Mesendoderm (in vitro differentiated cells): ENCODE results near the gene RTP3.
"Not testable (repeated sequence)": the region's sequence is repeated elsewhere in the genome, so short reads cannot be mapped to it uniquely, and the experiment has no call there.

Experiments
- DNase-seq: peaks from one replicate; pipeline ENCODE4 v3.0.0; 2013
- H2AK5ac ChIP-seq: 2 replicates; pipeline ENCODE4 v1.6.1; 2013; ENCODE audit warnings: low read length, inconsistent platforms
- H2BK120ac ChIP-seq: 2 replicates; pipeline ENCODE4 v1.6.1; 2013; ENCODE audit warnings: low read depth, mild to moderate bottlenecking, low read length, moderate library complexity, mixed read lengths
- H2BK15ac ChIP-seq: replicated peaks from 2 replicates; pipeline ENCODE4 v1.6.1; 2013; ENCODE audit warnings: low read depth, mild to moderate bottlenecking, moderate library complexity
- H2BK5ac ChIP-seq: 2 replicates; pipeline ENCODE4 v1.6.1; 2013; ENCODE audit warnings: low read length, inconsistent platforms
- H3K18ac ChIP-seq: 2 replicates; pipeline ENCODE4 v1.6.1; 2013; ENCODE audit warnings: mild to moderate bottlenecking, low read length, mixed read lengths
- H3K23ac ChIP-seq: one replicate; pipeline ENCODE4 v1.6.1; 2013; ENCODE audit warnings: low read length
- H3K27ac ChIP-seq: 2 replicates; pipeline ENCODE4 v1.5.1; 2013; ENCODE audit warnings: low read depth, mild to moderate bottlenecking, inconsistent platforms, low read length, moderate library complexity
- H3K27me3 ChIP-seq: 2 replicates; pipeline ENCODE4 v1.6.1; 2013; ENCODE audit warnings: low read length, control low read depth, mild to moderate bottlenecking, inconsistent platforms; ENCODE audit not compliant: insufficient read depth, poor library complexity
- H3K36me3 ChIP-seq: 2 replicates; pipeline ENCODE4 v1.6.1; 2013; ENCODE audit warnings: low read length, inconsistent platforms; ENCODE audit not compliant: control insufficient read depth, insufficient read depth
- H3K4ac ChIP-seq: one replicate; pipeline ENCODE4 v1.6.1; 2013; ENCODE audit warnings: low read depth, mild to moderate bottlenecking, low read length, moderate library complexity
- H3K4me1 ChIP-seq: 2 replicates; pipeline ENCODE4 v1.6.1; 2013; ENCODE audit warnings: low read depth, low read length, inconsistent platforms; ENCODE audit not compliant: control insufficient read depth
- H3K4me2 ChIP-seq: 2 replicates; pipeline ENCODE4 v1.6.1; 2013; ENCODE audit warnings: low read length
- H3K4me3 ChIP-seq: 2 replicates; pipeline ENCODE4 v1.5.1; 2013; ENCODE audit warnings: mild to moderate bottlenecking, low read length
- H3K56ac ChIP-seq: one replicate; pipeline ENCODE4 v1.6.1; 2013; ENCODE audit warnings: low read length
- H3K79me1 ChIP-seq: 2 replicates; pipeline ENCODE4 v1.6.1; 2013; ENCODE audit warnings: low read length, inconsistent platforms
- H3K79me2 ChIP-seq: 2 replicates; pipeline ENCODE4 v1.6.1; 2013; ENCODE audit warnings: mild to moderate bottlenecking, low read length; ENCODE audit not compliant: control insufficient read depth, insufficient read depth
- H3K9ac ChIP-seq: 2 replicates; pipeline ENCODE4 v1.6.1; 2013; ENCODE audit warnings: low read length, inconsistent platforms
- H4K5ac ChIP-seq: one replicate; pipeline ENCODE4 v1.6.1; 2013; ENCODE audit warnings: low read length
- H4K8ac ChIP-seq: one replicate; pipeline ENCODE4 v1.6.1; 2013; ENCODE audit warnings: low read depth, mild to moderate bottlenecking, control low read depth, low read length, moderate library complexity
- WGBS: extraction: QIAGEN DNeasy Blood & Tissue Kit; methylation state at CpG from one replicate; pipeline ENCODE4 v1.1.7; 2013; ENCODE audit warnings: low lambda C conversion rate, missing lambda C conversion rate; ENCODE audit not compliant: insufficient coverage; ENCODE audit errors: extremely low coverage; 5-methylcytosine and 5-hydroxymethylcytosine counted together

Gene RTP3

DNA sequence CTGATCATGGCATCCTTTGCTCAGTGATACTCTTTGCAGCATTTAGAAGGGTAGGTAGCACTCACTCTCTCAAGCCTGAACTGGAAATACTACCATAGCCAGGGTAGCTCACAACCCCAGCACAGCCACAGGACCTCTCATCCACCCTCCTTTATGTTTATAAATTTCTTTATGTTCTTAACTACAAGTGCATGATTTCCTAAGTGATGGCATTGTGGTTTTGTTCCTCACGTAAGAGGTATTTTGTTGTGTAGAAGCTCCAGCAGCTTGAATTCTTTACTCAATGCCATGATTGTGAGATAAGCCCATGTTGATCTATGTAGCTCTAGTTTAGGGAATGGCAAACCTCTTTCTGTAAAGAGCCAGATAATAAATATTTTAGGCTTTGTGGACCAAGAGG lies 7.9 kb upstream of the RTP3 start:
- Histone ChIP-seq H2BK5ac (no peak overlapping the region), H3K56ac (no peak overlapping the region), H4K8ac (no peak overlapping the region), H2BK120ac (no peak overlapping the region), H3K9ac (no peak overlapping the region), H3K79me1 (no peaks in the 10 kb centered on the region), H3K23ac (no peak overlapping the region), H3K4me2 (no peak overlapping the region), H3K27ac (no peak overlapping the region), H3K36me3 (no peaks in the 10 kb centered on the region), H3K4me1 (peaks cover 4% of the 10 kb centered on the region), H3K79me2 (no peaks in the 10 kb centered on the region), H4K5ac (no peak overlapping the region), H3K27me3 (no peaks in the 10 kb centered on the region), H2BK15ac (no peak overlapping the region), H3K4me3 (no peak overlapping the region), H2AK5ac (peak overlapping the region; percentile 18), H3K18ac (no peak overlapping the region), H3K4ac (no peak overlapping the region)
- no CpG with 5 or more reads among the region's 1 CpG for WGBS
- DNase-seq, result no peak

DNA sequence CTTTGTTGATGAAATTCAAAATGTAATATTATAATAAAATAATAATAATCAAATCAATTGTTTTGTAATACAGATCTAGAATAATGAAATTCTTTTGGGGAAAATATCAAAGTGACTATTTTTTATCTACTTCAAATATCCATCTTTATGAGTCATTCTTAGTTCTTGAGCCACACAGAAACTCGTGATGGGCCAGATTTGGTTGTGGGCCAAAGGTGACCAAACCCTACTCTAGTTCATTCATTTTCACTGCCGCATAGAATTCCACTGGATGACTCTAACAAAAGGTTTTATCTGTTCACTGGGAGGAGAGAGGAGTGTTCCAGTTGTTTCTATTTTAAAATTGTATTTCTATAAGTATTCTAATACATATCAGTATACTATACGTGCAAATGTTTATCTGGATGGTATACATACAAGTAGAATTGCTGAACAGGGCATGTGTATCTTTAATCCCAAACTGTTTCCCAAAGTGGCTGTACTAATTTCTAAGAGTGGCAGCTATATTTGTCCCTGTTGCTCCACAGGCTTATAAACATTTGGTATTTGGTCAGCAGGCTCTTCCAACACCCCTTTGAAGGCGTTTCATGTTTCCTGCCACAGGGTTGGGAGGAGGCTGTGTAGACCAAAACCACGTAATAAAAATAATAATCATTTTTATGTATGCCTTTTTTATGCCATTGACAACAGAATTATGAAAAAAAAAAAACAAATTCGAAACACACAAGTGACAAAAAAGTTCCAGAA lies 7.3 kb upstream of the RTP3 start:
- Histone ChIP-seq H4K8ac (no peak overlapping the region), H3K27ac (no peak overlapping the region), H3K27me3 (no peaks in the 10 kb centered on the region), H3K4me2 (no peak overlapping the region), H3K79me2 (no peaks in the 10 kb centered on the region), H3K18ac (peak overlapping the region; percentile 25), H3K9ac (no peak overlapping the region), H3K79me1 (no peaks in the 10 kb centered on the region), H3K56ac (no peak overlapping the region), H3K4me1 (peaks cover 2% of the 10 kb centered on the region), H3K4me3 (no peak overlapping the region), H4K5ac (no peak overlapping the region), H3K4ac (no peak overlapping the region), H2BK15ac (no peak overlapping the region), H2BK120ac (no peak overlapping the region), H3K36me3 (no peaks in the 10 kb centered on the region), H2BK5ac (no peak overlapping the region), H2AK5ac (no peak overlapping the region), H3K23ac (no peak overlapping the region)
- no CpG with 5 or more reads among the region's 6 CpGs for WGBS
- DNase-seq, result no peak

DNA sequence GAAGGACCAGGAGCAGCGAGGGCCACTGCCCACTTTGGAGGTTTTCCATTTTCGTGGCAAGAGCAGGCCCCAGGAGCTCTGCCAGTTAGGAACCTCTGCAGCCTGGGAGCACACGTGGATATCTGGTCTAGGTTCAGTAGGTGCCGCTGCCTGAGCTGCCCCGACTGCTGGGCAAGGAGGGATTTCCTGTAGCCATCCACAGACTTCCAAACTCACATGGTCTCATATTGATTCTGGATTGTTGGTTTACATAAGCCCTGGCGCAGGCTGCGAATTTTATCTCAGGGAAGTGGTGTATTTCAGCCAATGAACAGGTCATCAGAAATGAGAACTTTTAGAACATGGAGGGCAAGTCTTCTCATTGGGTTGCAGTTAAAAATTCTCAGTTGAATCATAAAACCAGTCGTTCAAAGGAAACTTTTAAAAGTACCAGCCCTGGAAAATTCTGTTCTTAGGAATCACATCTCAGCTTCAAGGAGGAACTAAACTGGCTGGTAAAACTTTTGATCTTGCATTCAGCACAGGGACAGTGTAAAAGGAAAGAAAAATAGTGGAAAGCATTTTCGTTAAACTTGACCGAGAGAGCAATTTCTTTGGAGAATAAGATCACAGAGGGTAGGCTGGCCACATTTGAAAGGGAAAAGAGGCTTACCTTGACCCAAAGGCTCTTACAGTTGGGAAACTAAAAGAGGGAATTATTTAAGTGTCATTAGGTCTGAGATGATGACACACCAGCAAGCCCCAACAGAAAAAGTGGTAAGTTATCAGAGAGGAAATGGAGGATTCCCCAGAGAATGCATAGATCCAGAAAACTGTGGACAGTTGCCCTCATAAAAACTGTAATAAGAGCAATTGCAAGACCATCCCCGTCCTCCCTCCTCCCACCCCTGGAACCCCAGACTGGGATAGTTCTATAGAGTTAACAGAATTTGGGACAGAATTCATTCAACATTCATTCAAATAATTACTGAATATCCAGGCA lies 6.4 kb upstream of the RTP3 start:
- no peaks in the 10 kb centered on the region for H3K36me3 ChIP-seq
- peaks cover 5% of the 10 kb centered on the region for H3K4me1 ChIP-seq
- no peak overlapping the region for H3K4ac ChIP-seq
- WGBS, result no CpG with 5 or more reads among the region's 11 CpGs
- no peak for DNase-seq
- no peak overlapping the region for H3K4me2 ChIP-seq
- H3K79me2 ChIP-seq, result no peaks in the 10 kb centered on the region
- H3K27ac ChIP-seq, result no peak overlapping the region
- H3K27me3 ChIP-seq, result no peaks in the 10 kb centered on the region
- no peak overlapping the region for H2BK5ac ChIP-seq
- no peak overlapping the region for H2BK15ac ChIP-seq
- H4K8ac ChIP-seq, result no peak overlapping the region
- H3K4me3 ChIP-seq, result no peak overlapping the region
- no peak overlapping the region for H4K5ac ChIP-seq
- H2AK5ac ChIP-seq, result no peak overlapping the region
- H3K9ac ChIP-seq, result no peak overlapping the region
- H2BK120ac ChIP-seq, result no peak overlapping the region
- peak overlapping the region; percentile 25 for H3K18ac ChIP-seq
- H3K56ac ChIP-seq, result peak overlapping the region; percentile 31
- H3K23ac ChIP-seq, result no peak overlapping the region
- no peaks in the 10 kb centered on the region for H3K79me1 ChIP-seq

DNA sequence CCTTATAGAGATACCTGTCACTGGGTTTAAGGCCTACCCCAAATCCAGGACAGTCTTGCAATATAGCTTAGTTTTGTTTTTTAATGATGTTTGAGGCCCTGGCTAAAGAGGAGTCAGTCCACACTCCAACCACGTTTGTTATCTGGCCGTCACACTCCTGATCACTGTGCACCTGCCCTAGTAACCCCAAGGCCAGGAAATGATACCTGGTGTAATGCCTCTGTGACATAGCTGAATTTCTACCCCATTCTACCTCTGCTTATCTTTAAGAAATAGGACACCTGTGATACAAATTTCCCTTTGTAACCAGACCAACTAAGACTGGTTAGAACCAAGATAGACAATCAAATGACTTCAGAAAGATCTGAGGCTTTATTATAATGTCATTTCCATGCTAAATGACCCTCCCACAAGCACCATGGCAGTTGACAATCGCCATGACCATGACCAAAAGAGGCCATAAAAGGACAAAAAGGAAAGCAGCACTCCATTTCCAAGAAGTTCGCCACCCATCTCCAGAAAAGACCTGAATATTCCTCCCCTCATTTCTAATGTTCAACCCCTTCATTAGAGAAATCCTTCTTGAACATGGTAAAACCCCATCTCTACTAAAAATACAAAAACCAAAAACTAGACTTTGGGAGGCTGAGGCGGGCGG lies 4.8 kb upstream of the RTP3 start:
- Histone ChIP-seq H3K18ac (no peak overlapping the region), H3K4me1 (peaks cover 5% of the 10 kb centered on the region), H3K4ac (no peak overlapping the region), H3K4me3 (no peak overlapping the region), H3K27ac (no peak overlapping the region), H2AK5ac (no peak overlapping the region), H2BK5ac (no peak overlapping the region), H4K5ac (no peak overlapping the region), H3K56ac (no peak overlapping the region), H3K23ac (no peak overlapping the region), H3K79me1 (no peaks in the 10 kb centered on the region), H2BK120ac (no peak overlapping the region), H3K79me2 (no peaks in the 10 kb centered on the region), H3K9ac (no peak overlapping the region), H4K8ac (no peak overlapping the region), H3K27me3 (no peaks in the 10 kb centered on the region), H3K36me3 (no peaks in the 10 kb centered on the region), H3K4me2 (no peak overlapping the region), H2BK15ac (no peak overlapping the region)
- no CpG with 5 or more reads among the region's 6 CpGs for WGBS
- DNase-seq, result no peak

DNA sequence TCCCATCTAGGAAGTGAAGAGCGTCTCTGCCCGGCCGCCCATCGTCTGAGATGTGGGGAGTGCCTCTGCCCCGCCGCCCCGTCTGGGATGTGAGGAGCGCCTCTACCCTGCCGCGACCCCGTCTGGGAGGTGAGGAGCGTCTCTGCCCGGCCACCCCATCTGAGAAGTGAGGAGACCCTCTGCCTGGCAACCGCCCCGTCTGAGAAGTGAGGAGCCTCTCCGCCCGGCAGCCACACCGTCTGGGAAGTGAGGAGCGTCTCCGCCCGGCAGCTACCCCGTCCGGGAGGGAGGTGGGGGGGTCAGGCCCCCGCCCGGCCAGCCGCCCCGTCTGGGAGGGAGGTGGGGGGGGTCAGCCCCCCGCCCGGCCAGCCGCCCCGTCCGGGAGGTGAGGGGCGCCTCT lies 3.3 kb upstream of the RTP3 start:
- not testable (repeated sequence) for H2BK15ac ChIP-seq, H3K4me3 ChIP-seq, H2AK5ac ChIP-seq, H2BK5ac ChIP-seq, H4K8ac ChIP-seq, H3K4me2 ChIP-seq, H3K9ac ChIP-seq, H3K27me3 ChIP-seq, DNase-seq, H3K18ac ChIP-seq, H3K4ac ChIP-seq, H3K79me2 ChIP-seq, H3K23ac ChIP-seq, H4K5ac ChIP-seq, H3K27ac ChIP-seq, H3K36me3 ChIP-seq, H3K79me1 ChIP-seq, H2BK120ac ChIP-seq, H3K4me1 ChIP-seq, H3K56ac ChIP-seq
- no CpG with 5 or more reads among the region's 33 CpGs for WGBS
